Fibroblast of skin of left biceps (primary cell): ENCODE data around the gene SMARCA4.

Source experiments
- DNase-seq, 2 experiments: peaks; one replicate each; pipeline ENCODE4 v3.0.0-alpha.2; 2013; ENCODE audit warnings: low read depth in 2 of 2

The SMARCA4 gene

DNA sequence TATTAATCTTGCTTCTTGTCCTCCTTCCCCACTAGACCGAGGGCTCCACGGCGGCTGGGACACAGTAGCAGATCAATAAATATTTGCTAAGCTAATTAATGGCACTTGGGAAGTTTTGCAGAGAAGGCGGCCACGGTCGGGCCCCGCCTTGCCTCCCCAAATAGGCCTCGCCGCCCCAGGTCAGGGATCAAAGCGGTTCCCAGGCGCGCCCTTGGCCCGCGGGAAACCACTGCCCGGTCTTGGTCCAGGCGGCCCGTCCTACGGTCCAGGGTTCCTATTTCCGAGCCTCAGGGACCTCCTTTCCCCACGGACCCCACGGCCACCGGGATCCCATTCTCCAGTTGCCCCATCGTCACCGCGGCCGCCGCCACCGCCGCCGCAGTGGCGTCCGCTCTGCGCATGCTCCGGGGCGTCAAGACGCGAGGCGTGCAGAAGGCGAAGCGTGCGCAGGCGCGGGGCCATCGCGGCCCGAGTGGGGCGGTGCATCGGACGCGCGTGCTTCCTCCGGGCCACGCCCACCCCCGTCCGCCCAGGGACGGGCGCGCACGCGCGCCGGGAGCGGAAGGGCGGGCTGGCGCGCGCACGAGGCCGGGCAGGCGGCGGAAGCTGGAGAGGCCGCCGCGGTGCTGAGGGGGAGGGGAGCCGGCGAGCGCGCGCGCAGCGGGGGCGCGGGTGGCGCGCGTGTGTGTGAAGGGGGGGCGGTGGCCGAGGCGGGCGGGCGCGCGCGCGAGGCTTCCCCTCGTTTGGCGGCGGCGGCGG, at the start of gene SMARCA4:
Gene SMARCA4, plus strand, starts transcription at position 717 of the 759 bp plus-strand sequence. CDS start 23,122 bp downstream, outside the sequence.
- peak; percentile 91 to 94 for DNase-seq

DNA sequence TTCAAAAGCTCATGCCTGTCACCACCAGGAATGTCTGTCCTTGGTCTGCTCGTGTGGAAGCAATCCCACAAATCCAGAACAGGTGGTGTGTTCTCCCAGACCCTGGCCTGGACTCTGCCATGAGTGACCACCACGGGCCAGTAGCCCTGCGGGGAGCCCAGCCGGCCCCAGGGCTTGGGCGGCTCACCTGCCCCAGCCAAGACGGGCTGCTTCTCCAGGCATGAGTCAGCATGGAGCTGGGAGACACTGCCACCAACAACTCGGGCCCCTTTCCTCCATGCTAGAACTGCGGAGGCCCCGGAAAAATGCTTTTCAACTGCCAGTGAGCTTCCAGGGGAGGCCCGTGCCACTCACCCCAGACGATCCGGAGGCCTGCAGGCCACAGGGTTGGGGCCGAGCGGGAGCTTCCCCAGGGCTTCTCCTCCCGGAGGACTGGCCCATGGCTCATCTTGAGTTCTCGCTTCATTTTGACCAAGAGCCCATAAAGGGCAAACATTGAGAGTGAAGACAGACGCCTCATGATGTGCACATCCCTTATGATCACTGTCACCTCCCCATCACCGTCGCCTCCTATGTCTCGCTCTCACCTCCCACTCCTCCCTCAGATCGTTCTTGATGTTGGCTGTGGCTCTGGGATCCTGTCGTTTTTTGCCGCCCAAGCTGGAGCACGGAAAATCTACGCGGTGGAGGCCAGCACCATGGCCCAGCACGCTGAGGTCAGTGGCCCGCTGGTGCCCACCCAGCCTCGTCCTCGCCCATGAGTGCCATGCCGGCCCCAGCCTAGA, 49.1 kb upstream of the SMARCA4 start:
- DNase-seq, result no peak

DNA sequence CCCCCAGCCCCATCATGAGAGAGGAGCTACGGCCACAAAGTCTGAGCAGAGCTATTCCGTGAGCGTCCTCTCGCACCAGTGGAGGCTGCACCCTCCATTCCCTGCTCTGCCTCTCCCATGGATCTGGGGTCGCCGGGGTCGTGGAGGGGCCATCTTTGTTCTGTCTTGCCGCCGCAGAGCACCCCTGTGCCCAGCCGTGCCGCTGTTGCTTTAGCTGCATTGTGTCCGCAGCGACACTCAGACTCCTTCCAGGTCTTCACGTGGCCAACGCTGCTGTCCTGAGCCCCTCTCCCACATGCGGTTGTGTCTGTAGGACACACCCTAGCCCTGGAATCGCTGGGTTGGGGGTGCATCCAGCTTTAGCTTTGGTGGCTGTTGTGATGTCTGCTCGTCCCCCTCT, 48.2 kb upstream of the SMARCA4 start:
- no peak for DNase-seq

DNA sequence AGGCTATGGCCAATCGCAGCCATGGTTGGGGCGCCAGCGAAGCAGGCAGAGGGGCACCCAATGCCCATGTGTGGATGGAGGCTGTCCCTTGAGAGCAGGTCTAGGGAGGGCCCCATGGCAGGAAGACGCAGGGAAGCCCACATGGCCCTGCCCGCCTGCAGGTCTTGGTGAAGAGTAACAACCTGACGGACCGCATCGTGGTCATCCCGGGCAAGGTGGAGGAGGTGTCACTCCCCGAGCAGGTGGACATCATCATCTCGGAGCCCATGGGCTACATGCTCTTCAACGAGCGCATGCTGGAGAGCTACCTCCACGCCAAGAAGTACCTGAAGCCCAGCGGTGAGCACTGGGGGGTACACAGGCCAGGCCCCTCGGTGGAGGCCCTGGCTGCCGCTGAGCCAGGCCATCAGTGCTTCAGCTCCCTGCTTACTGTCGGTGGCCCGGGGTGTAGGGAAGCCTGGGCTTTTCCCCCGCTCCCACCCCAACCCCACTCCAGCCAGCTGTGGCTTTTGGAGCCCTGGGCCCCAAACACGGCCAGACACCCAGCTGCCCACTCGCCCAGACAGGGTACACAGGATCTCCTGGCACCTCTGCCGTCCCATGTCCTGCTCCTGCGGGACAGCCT, 47.0 kb upstream of the SMARCA4 start:
- DNase-seq, result no peak

DNA sequence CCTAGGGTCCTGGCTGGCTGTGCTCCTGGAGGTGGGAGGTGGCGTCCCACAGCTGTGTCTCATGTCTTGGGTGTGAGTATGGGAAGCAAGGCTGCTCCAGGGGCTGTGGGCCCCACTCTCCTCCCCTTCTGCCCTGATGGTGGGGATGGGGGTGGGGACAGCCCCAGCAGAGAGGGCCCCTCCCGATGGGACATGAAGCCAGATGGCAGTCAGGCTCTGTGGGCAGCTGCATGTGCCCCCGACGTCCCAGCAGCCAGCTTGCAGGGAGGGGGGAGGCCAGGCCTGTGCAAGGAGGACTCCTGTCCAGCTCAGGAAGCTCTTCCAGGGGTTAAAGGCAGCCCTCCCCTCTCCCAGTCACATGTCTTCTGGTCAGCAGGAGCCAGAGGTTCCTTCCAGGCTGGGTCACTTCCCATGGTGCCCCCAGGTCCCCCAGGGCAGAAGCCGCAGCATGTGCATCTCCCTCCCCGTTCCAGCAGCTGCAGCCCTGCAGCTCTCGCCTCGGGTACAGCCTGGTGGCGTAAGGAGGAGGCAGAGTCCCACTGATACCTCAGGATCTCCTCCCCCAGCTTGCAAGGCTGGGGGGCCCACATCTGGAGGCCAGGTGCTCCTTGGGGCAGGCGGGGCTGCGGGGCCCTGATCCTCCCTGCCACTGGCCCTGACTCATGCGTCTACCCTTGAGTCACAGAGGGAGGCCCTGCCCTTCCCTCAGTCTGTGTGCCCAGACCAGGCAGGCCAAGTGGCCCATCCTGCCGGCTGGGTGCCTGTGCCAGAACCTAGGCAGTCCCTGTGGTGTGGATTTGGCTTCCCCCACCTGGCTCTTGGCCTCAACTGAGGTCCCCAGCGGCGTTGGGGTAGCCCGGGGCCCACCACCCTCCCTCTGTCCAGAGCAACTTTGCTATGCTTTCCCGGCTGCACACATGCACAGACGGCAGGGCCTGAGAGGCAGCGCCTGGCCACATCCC, 45.4 kb upstream of the SMARCA4 start:
- DNase-seq, result peak; percentile 55 to 58

DNA sequence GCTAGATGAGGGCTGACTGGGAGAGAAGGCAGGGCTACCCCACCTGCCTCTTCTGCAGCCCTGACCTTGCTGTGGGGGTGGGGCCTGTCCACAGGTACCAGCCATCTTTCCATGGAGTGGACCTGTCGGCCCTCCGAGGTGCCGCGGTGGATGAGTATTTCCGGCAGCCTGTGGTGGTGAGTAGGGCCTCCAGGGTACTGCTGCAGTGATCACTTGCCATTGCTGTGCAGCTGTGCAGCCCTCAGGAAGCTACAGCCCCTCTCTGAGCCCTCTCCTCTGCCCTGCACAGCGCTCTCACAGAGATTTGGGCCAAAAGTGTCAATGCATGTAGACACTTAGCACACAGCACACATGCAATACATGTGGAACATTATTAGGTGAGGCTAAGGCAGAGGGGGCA, 44.2 kb upstream of the SMARCA4 start:
- DNase-seq, result no peak

DNA sequence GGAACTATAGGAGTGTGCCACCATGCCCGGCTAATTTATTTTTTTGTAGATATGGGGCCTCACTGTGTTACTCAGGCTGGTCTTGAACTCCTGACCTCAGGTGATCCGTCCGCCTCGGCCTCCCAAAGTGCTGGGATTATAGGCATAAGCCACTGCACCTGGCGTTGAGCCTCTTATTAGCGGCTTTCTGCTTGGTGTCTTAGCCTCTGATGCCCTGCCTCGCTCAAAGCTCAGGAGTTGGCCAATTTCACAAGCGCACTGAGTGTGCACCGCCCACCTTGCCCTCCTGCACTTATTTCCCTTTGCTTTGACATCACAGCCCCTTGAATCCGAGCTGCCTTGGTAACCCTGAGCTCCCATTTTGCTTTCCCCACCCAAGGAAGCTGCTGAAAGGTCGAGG, 42.5 kb upstream of the SMARCA4 start:
- no peak for DNase-seq

DNA sequence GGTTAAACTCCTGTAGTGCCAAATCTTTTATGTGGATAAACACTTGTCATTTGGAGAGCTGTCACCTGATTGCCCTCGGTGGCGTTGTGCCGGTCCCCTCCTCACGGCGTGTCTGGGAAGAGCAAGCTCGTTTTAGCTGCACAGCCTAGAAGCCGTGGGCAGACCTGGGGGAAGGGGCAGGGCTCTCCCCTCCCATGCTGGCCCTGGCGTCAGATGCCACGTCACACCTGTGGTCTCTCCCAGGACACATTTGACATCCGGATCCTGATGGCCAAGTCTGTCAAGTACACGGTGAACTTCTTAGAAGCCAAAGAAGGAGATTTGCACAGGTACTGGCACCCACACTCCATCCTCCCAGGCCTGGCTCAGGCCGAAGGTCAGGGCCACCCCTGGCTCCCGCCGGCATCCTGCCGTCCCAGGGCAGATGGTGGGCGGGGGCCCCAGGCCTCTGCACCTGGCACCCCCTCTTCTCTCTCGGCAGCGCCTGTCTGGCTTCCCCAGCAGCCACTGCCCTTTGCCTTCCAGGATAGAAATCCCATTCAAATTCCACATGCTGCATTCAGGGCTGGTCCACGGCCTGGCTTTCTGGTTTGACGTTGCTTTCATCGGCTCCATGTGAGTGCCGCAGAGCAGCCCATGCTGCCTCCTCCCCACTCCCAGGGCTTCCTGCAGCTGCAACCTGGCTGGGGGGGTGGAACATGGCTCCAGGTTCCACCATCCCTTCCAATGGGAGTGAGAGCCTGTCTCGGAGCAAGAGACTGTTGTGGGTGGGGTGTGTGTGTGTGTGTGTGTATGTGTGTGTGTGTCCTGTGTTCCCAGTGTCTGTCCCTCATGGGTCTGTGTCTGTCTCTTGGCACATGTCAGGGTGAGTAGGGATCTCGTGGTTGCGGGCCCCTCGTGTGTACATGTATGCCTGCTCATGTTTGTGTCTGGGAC, 41.2 kb upstream of the SMARCA4 start:
- DNase-seq, result no peak

DNA sequence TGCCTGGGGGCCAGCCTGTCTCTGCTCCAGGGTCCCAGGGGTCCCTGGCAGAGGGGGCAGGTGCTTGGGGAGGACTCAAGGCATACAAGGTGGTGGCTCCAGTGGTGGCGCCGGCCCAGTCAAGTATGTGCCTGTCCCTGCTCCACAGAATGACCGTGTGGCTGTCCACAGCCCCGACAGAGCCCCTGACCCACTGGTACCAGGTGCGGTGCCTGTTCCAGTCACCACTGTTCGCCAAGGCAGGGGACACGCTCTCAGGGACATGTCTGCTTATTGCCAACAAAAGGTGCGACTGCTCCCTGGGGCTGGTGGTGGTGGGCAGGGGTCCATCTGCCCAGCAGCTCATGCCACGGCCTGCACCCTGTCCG, 40.6 kb upstream of the SMARCA4 start:
- DNase-seq, result no peak

DNA sequence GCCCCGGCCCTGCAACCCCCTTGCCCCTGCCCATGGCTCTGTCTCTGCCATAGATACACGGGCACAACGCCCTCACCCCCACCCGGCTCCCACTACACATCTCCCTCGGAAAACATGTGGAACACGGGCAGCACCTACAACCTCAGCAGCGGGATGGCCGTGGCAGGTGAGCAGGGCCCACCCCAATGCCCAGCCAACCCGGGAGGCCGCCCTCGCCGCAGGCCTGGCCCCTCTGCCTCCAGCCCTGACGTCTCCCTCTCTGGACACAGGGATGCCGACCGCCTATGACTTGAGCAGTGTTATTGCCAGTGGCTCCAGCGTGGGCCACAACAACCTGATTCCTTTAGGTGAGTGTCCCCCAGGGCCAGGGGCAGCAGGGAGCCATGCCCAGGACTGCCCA, 40.0 kb upstream of the SMARCA4 start:
- no peak for DNase-seq

DNA sequence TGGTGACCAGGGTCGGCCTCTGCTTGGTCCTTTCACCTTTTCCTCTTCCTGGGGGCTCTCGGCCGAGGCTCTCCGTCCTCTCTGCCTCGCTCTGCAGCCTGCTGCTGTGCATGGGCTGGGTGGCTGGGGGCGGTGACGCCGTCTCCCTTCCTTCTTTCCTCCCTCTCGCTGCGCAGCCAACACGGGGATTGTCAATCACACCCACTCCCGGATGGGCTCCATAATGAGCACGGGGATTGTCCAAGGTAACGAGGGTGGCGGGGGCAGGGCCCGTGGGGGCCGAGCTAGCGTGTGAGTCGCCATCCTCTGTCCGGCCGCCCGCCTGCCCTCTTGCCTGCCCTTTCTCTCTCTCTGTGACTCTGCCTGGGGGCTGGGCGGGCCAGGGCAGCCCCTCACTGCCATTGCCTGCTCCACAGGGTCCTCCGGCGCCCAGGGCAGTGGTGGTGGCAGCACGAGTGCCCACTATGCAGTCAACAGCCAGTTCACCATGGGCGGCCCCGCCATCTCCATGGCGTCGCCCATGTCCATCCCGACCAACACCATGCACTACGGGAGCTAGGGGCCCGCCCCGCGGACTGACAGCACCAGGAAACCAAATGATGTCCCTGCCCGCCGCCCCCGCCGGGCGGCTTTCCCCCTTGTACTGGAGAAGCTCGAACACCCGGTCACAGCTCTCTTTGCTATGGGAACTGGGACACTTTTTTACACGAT, 39.5 kb upstream of the SMARCA4 start:
- no peak for DNase-seq

DNA sequence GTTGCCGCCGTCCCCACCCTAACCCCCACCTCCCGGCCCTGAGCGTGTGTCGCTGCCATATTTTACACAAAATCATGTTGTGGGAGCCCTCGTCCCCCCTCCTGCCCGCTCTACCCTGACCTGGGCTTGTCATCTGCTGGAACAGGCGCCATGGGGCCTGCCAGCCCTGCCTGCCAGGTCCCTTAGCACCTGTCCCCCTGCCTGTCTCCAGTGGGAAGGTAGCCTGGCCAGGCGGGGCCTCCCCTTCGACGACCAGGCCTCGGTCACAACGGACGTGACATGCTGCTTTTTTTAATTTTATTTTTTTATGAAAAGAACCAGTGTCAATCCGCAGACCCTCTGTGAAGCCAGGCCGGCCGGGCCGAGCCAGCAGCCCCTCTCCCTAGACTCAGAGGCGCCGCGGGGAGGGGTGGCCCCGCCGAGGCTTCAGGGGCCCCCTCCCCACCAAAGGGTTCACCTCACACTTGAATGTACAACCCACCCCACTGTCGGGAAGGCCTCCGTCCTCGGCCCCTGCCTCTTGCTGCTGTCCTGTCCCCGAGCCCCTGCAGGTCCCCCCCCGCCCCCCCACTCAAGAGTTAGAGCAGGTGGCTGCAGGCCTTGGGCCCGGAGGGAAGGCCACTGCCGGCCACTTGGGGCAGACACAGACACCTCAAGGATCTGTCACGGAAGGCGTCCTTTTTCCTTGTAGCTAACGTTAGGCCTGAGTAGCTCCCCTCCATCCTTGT, 38.8 kb upstream of the SMARCA4 start:
- DNase-seq, result no peak

DNA sequence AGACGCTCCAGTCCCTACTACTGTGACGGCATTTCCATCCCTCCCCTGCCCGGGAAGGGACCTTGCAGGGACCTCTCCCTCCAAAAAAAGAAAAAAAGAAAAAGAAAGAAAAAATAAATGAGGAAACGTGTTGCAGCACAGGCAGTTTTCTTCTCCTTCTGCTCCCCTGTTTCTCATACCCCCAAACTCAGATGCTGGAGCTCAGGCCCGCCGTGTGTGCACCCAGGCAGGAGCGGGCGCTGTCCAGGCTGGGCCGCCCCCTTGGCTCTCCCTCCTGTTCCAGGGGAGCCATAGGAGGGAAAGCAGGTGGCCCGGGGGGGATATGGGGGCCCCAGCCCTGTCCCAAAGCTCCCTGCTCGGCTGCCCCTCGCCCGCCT, 38.2 kb upstream of the SMARCA4 start:
- DNase-seq, result no peak

DNA sequence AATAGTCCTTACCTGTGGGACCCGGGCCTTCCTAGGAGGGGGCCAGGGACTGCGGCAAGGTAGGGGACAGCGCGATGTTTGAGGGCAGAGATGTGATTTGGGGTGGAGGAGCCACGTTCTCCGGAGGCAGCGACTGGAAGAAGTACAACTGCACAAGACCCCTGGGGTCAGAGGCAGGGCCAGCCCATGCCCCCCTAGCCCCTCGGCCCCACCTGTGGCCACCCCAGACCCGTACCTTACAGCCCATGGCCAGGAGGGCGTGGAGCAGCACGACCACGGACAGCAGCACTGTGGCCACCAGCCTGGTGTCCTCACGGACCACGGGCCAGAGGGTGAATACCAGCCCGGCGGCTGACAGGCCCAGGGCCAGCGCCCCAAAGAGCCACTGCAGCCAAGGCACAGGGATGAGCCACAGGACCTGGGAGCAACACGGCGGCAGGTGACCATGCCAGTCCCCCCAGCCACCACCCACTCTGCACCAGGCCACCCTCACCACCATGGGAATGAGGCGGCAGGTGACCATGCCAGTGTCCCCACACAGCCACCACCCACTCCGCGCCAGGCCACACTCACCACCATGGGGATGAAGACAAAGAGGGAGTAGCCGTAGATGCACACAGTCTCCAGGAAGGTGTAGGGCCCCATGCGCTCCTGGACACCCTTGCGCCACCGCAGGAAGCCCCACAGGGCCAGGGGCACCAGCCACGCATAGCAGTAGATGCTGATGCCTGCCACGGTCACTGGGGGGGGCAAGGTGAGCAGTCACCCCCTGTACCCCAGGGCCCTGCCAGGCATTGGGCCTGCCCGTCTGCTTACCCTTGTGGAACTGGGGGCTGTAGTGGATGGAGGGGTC, 37.3 kb upstream of the SMARCA4 start:
- DNase-seq, result no peak

DNA sequence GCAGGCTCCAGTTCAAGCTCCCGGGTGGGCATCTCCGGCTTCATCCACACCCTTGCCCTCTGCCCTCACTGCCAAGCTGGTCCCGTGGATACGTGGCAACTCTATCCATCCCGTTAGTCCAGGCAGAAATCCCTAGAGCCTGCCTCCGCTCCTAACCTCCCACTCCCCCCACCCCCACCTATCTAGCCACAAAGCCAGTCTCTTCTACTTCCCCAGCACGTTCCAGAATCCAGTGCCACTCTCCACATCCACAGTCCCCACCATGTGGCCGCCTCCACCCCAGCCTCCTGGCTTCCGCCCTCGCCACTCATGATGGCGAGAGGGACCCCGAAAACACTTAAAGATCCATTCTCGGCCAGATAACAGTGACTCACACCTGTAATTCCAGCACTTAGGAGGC, 36.2 kb upstream of the SMARCA4 start:
- no peak for DNase-seq

DNA sequence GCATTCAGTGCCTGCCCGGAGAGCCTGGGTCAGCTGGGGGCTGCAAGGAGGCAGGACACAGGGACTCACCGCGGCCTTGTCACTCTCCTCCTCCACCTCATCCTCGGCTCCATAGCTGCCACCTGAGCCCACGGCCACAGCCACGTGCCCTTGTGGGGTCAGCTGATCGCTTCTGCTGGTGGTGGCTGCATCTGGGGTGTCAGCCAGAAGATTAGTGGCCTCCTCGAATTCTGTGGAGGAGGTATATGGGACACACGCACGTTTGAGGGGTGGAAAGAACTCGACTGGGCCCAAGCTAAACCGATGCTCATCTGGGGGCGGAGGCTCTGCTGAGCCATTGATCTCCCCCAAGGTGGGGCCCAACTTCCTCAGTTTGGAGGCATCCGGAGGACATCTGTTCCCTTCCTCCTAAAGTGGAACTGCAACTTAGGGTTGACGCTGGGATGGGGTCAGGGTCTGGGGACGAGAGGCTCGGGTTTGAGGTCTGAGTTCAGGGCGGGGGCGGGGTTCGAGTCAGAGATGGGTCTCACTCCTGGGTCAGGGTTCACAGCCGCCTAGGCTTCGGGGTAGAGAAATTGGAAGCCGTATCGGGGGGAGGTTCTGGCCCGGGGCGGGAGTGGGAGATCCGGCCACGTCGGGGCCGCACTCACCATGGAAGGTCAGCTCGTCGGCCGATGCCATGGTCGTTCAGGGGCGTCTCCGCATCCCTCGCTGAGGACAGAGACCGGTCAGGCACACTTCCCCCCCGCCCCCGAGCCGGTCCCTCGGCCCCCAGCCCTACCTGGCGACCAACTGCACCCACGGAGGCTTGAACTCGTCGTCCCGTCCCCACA, 32.9 kb upstream of the SMARCA4 start:
- DNase-seq, result no peak
